ENCODE results near the gene PLEKHH1.

GRCh38 chr14:67579040-67579439, 46.0 kb downstream of the PLEKHH1 start:
- TF ChIP-seq CTCF (IDR thresholded peaks at IDR 0.05; ENCODE audit: poor library complexity), result no peak
- no peak for TF ChIP-seq EZH2 (IDR thresholded peaks at IDR 0.05; ENCODE audit: borderline replicate concordance)
